ENCODE data around the gene BRICD5.

BRICD5 gene

DNA sequence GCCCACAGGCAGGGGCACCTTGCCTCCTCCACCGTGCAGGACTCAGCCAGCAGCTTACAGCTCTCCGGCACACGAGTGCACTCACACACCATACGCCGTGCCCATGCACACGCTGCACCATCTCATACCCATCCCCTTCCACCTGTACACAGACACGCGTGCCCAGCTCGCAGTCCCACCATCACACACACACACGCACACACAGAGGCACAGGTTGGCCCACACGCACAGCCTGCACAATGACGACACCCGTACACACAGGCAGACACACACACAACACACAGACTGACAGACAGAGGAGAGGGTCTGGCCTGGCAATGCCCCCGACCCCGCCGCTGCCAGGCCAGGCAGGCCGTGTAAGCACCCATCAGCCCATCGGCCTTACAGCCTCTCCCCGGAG lies 26.3 kb downstream of the BRICD5 start:
- Histone ChIP-seq H3K9me3 (ENCODE audit: insufficient read depth, low read depth, low read length) (no peaks in the 10 kb centered on the region), H2AK5ac (ENCODE audit: low read length) (no peak overlapping the region), H2BK120ac (ENCODE audit: insufficient read depth, low read length, poor library complexity) (no peak overlapping the region), H3K27ac (ENCODE audit: low read depth, low read length) (no peak overlapping the region), H3K79me2 (ENCODE audit: control insufficient read depth, insufficient read depth, low read length, poor library complexity) (no peaks in the 10 kb centered on the region), H3K36me3 (ENCODE audit: control insufficient read depth in 1 of 2, insufficient read depth in 2 of 2, low read length in 2 of 2) (no peaks in the 10 kb centered on the region), H3K18ac (ENCODE audit: low read length) (no peak overlapping the region), H3K4me2 (ENCODE audit: low read length) (no peak overlapping the region), H4K91ac (ENCODE audit: low read depth, low read length) (no peak overlapping the region), H4K12ac (ENCODE audit: low read depth, low read length) (no peak overlapping the region), H3K4me1 (ENCODE audit: control insufficient read depth in 1 of 2, insufficient read depth in 2 of 2, low read length in 2 of 2) (no peaks in the 10 kb centered on the region), H4K8ac (ENCODE audit: low read depth, low read length) (no peak overlapping the region), H2AFZ (ENCODE audit: insufficient read depth, low read length, poor library complexity) (no peak overlapping the region), H2BK5ac (ENCODE audit: low read depth, low read length, poor library complexity) (no peak overlapping the region), H2BK12ac (ENCODE audit: low read length) (no peak overlapping the region), H3K4me3 (ENCODE audit: low read depth, low read length) (peak overlapping the region; percentile 6), H3K4ac (ENCODE audit: low read depth, low read length) (no peak overlapping the region), H3K14ac (ENCODE audit: low read length) (no peak overlapping the region), H3K9ac (ENCODE audit: low read length) (no peak overlapping the region), H3K27me3 (ENCODE audit: insufficient read depth, low read length) (no peaks in the 10 kb centered on the region), H3K79me1 (ENCODE audit: low read length) (no peaks in the 10 kb centered on the region), H3K23ac (ENCODE audit: low read length) (no peak overlapping the region)
- WGBS (ENCODE audit: extremely low coverage, insufficient coverage, insufficient read length): no CpG with 5 or more reads among the region's 19 CpGs
- DNase-seq: no peak

DNA sequence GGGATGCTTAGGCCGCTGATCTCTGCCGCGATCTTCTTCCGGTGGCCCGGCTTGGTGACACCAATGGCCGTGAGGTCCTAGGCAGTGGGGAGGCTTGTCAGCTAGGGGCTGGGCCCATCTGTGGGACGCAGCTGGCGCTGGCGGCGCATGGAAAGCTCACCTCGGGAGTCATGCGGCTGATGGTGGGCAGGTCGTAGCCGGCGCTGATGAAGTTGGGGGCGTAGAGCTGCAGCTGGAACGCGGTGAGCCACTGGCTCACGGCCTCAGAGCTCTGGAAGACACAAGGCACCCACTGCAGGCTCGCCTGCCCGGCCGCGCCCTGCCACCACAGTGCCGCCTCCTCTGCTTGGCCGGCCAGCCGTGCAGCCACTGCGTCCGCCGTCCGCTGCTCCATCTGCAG lies 27.0 kb downstream of the BRICD5 start:
- H3K4me3 ChIP-seq (ENCODE audit: low read depth, low read length): no peak overlapping the region
- DNase-seq: no peak
- H3K79me2 ChIP-seq (ENCODE audit: control insufficient read depth, insufficient read depth, low read length, poor library complexity): no peaks in the 10 kb centered on the region
- no peak overlapping the region for H3K4ac ChIP-seq (ENCODE audit: low read depth, low read length)
- no peak overlapping the region for H2BK120ac ChIP-seq (ENCODE audit: insufficient read depth, low read length, poor library complexity)
- no peak overlapping the region for H3K14ac ChIP-seq (ENCODE audit: low read length)
- no peaks in the 10 kb centered on the region for H3K79me1 ChIP-seq (ENCODE audit: low read length)
- H4K12ac ChIP-seq (ENCODE audit: low read depth, low read length): no peak overlapping the region
- H3K27me3 ChIP-seq (ENCODE audit: insufficient read depth, low read length): no peaks in the 10 kb centered on the region
- no peak overlapping the region for H2AK5ac ChIP-seq (ENCODE audit: low read length)
- H3K4me2 ChIP-seq (ENCODE audit: low read length): no peak overlapping the region
- no peak overlapping the region for H3K9ac ChIP-seq (ENCODE audit: low read length)
- no peak overlapping the region for H2BK5ac ChIP-seq (ENCODE audit: low read depth, low read length, poor library complexity)
- no peak overlapping the region for H2BK12ac ChIP-seq (ENCODE audit: low read length)
- H3K4me1 ChIP-seq (ENCODE audit: control insufficient read depth in 1 of 2, insufficient read depth in 2 of 2, low read length in 2 of 2): no peaks in the 10 kb centered on the region
- H3K27ac ChIP-seq (ENCODE audit: low read depth, low read length): no peak overlapping the region
- H4K91ac ChIP-seq (ENCODE audit: low read depth, low read length): no peak overlapping the region
- no peak overlapping the region for H3K23ac ChIP-seq (ENCODE audit: low read length)
- H4K8ac ChIP-seq (ENCODE audit: low read depth, low read length): no peak overlapping the region
- H3K9me3 ChIP-seq (ENCODE audit: insufficient read depth, low read depth, low read length): no peaks in the 10 kb centered on the region
- H3K18ac ChIP-seq (ENCODE audit: low read length): no peak overlapping the region
- H2AFZ ChIP-seq (ENCODE audit: insufficient read depth, low read length, poor library complexity): no peak overlapping the region
- WGBS (ENCODE audit: extremely low coverage, insufficient coverage, insufficient read length): no CpG with 5 or more reads among the region's 30 CpGs
- H3K36me3 ChIP-seq (ENCODE audit: control insufficient read depth in 1 of 2, insufficient read depth in 2 of 2, low read length in 2 of 2): no peaks in the 10 kb centered on the region

- Histone ChIP-seq H3K4me3 (ENCODE audit: low read depth, low read length) (no peak overlapping the region), H3K36me3 (ENCODE audit: control insufficient read depth in 1 of 2, insufficient read depth in 2 of 2, low read length in 2 of 2) (peaks cover 7 to 8% of the 10 kb centered on the region in 2 experiments), H4K8ac (ENCODE audit: low read depth, low read length) (no peak overlapping the region), H3K4me2 (ENCODE audit: low read length) (no peak overlapping the region), H2BK12ac (ENCODE audit: low read length) (no peak overlapping the region), H3K9ac (ENCODE audit: low read length) (no peak overlapping the region), H4K91ac (ENCODE audit: low read depth, low read length) (no peak overlapping the region), H4K12ac (ENCODE audit: low read depth, low read length) (no peak overlapping the region), H3K14ac (ENCODE audit: low read length) (no peak overlapping the region), H3K4me1 (ENCODE audit: control insufficient read depth in 1 of 2, insufficient read depth in 2 of 2, low read length in 2 of 2) (no peaks in the 10 kb centered on the region), H3K4ac (ENCODE audit: low read depth, low read length) (no peak overlapping the region), H3K79me2 (ENCODE audit: control insufficient read depth, insufficient read depth, low read length, poor library complexity) (no peaks in the 10 kb centered on the region), H3K18ac (ENCODE audit: low read length) (no peak overlapping the region), H2BK120ac (ENCODE audit: insufficient read depth, low read length, poor library complexity) (no peak overlapping the region), H3K9me3 (ENCODE audit: insufficient read depth, low read depth, low read length) (peaks cover 6% of the 10 kb centered on the region), H3K27me3 (ENCODE audit: insufficient read depth, low read length) (no peaks in the 10 kb centered on the region), H2BK5ac (ENCODE audit: low read depth, low read length, poor library complexity) (no peak overlapping the region), H3K27ac (ENCODE audit: low read depth, low read length) (no peak overlapping the region), H2AFZ (ENCODE audit: insufficient read depth, low read length, poor library complexity) (no peak overlapping the region), H2AK5ac (ENCODE audit: low read length) (no peak overlapping the region), H3K79me1 (ENCODE audit: low read length) (no peaks in the 10 kb centered on the region), H3K23ac (ENCODE audit: low read length) (no peak overlapping the region)
- no CpG with 5 or more reads among the region's 20 CpGs for WGBS (ENCODE audit: extremely low coverage, insufficient coverage, insufficient read length)
- no peak for DNase-seq
These were observed 28.7 kb downstream of the BRICD5 start for GRCh38 chr16:2181952-2182351.

- Histone ChIP-seq H3K79me2 (ENCODE audit: control insufficient read depth, insufficient read depth, low read length, poor library complexity) (no peaks in the 10 kb centered on the region), H3K9ac (ENCODE audit: low read length) (no peak overlapping the region), H4K91ac (ENCODE audit: low read depth, low read length) (no peak overlapping the region), H3K23ac (ENCODE audit: low read length) (no peak overlapping the region), H3K14ac (ENCODE audit: low read length) (no peak overlapping the region), H2AK5ac (ENCODE audit: low read length) (no peak overlapping the region), H4K8ac (ENCODE audit: low read depth, low read length) (no peak overlapping the region), H3K18ac (ENCODE audit: low read length) (no peak overlapping the region), H4K12ac (ENCODE audit: low read depth, low read length) (no peak overlapping the region), H3K27me3 (ENCODE audit: insufficient read depth, low read length) (no peaks in the 10 kb centered on the region), H2AFZ (ENCODE audit: insufficient read depth, low read length, poor library complexity) (no peak overlapping the region), H3K79me1 (ENCODE audit: low read length) (no peaks in the 10 kb centered on the region), H3K9me3 (ENCODE audit: insufficient read depth, low read depth, low read length) (peaks cover 6% of the 10 kb centered on the region), H3K4me2 (ENCODE audit: low read length) (no peak overlapping the region), H3K4me3 (ENCODE audit: low read depth, low read length) (no peak overlapping the region), H2BK120ac (ENCODE audit: insufficient read depth, low read length, poor library complexity) (no peak overlapping the region), H3K4me1 (ENCODE audit: control insufficient read depth in 1 of 2, insufficient read depth in 2 of 2, low read length in 2 of 2) (no peaks in the 10 kb centered on the region), H3K36me3 (ENCODE audit: control insufficient read depth in 1 of 2, insufficient read depth in 2 of 2, low read length in 2 of 2) (peaks cover 14 to 15% of the 10 kb centered on the region in 2 experiments), H2BK12ac (ENCODE audit: low read length) (no peak overlapping the region), H3K4ac (ENCODE audit: low read depth, low read length) (no peak overlapping the region), H3K27ac (ENCODE audit: low read depth, low read length) (no peak overlapping the region), H2BK5ac (ENCODE audit: low read depth, low read length, poor library complexity) (no peak overlapping the region)
- no CpG with 5 or more reads among the region's 46 CpGs for WGBS (ENCODE audit: extremely low coverage, insufficient coverage, insufficient read length)
- DNase-seq: peak in 1 of 2 donors; percentile 27
These were observed 29.4 kb downstream of the BRICD5 start for GRCh38 chr16:2180962-2181923.
